ENCODE data around the gene UNC13C. TPM values are rescaled to one million over a fixed set of nuclear protein-coding genes. Genes with fewer than 3 reads are reported as not detected.

UNC13C gene
- total RNA-seq, 1 donor from 2014 or later = 0.21 TPM

- Histone ChIP-seq H3K4me3 (ENCODE audit: low read depth, low read length) (no peak overlapping the region), H3K27me3 (ENCODE audit: control insufficient read depth, insufficient read depth, low read length) (no peaks in the 10 kb centered on the region), H3K36me3 (ENCODE audit: control insufficient read depth, insufficient read depth, low read length) (no peaks in the 10 kb centered on the region)
- TF ChIP-seq CTCF (IDR thresholded peaks at IDR 0.05; ENCODE audit: insufficient read depth, low read length, poor library complexity, severe bottlenecking) = no peak
- DNase-seq (ENCODE audit: low read depth) = no peak
Observed at GRCh38 chr15:54515664-54516582, 537.7 kb downstream of the UNC13C start.

- no peak for DNase-seq (ENCODE audit: low read depth)
- Histone ChIP-seq H3K27me3 (ENCODE audit: control insufficient read depth, insufficient read depth, low read length) (no peaks in the 10 kb centered on the region), H3K4me3 (ENCODE audit: low read depth, low read length) (no peak overlapping the region), H3K36me3 (ENCODE audit: control insufficient read depth, insufficient read depth, low read length) (no peaks in the 10 kb centered on the region)
- no peak for TF ChIP-seq CTCF (IDR thresholded peaks at IDR 0.05; ENCODE audit: insufficient read depth, low read length, poor library complexity, severe bottlenecking)
Observed at GRCh38 chr15:54517366-54517765, 539.1 kb downstream of the UNC13C start.

GRCh38 chr15:54518156-54518882 lies 540.1 kb downstream of the UNC13C start:
- TF ChIP-seq CTCF (IDR thresholded peaks at IDR 0.05; ENCODE audit: insufficient read depth, low read length, poor library complexity, severe bottlenecking) = no peak
- H3K27me3 ChIP-seq (ENCODE audit: control insufficient read depth, insufficient read depth, low read length) = no peaks in the 10 kb centered on the region
- H3K36me3 ChIP-seq (ENCODE audit: control insufficient read depth, insufficient read depth, low read length) = no peaks in the 10 kb centered on the region
- DNase-seq (ENCODE audit: low read depth) = no peak
- H3K4me3 ChIP-seq (ENCODE audit: low read depth, low read length) = no peak overlapping the region

- H3K36me3 ChIP-seq (ENCODE audit: control insufficient read depth, insufficient read depth, low read length) = no peaks in the 10 kb centered on the region
- DNase-seq (ENCODE audit: low read depth) = no peak
- H3K4me3 ChIP-seq (ENCODE audit: low read depth, low read length) = no peak overlapping the region
- no peaks in the 10 kb centered on the region for H3K27me3 ChIP-seq (ENCODE audit: control insufficient read depth, insufficient read depth, low read length)
- no peak for TF ChIP-seq CTCF (IDR thresholded peaks at IDR 0.05; ENCODE audit: insufficient read depth, low read length, poor library complexity, severe bottlenecking)
Observed at GRCh38 chr15:54519577-54519976, 541.3 kb downstream of the UNC13C start.

GRCh38 chr15:54520616-54521015 lies 542.4 kb downstream of the UNC13C start:
- no peak for DNase-seq (ENCODE audit: low read depth)
- no peak for TF ChIP-seq CTCF (IDR thresholded peaks at IDR 0.05; ENCODE audit: insufficient read depth, low read length, poor library complexity, severe bottlenecking)
- Histone ChIP-seq H3K4me3 (ENCODE audit: low read depth, low read length) (no peak overlapping the region), H3K36me3 (ENCODE audit: control insufficient read depth, insufficient read depth, low read length) (no peaks in the 10 kb centered on the region), H3K27me3 (ENCODE audit: control insufficient read depth, insufficient read depth, low read length) (no peaks in the 10 kb centered on the region)
